ACHN (cell line): ENCODE measurements around the gene CD82.

Source experiments
- DNase-seq: peaks from one replicate; pipeline ENCODE4 v3.0.0-alpha.2; 2015
- in situ Hi-C: cut with HindIII; loops from 2 replicates; pipeline ENCODE4 v1.10.0; 2017; ENCODE audit warnings: low sequenced_read_pairs, low pct_ligation_motif_present, low pct_unique_long_range_greater_than_20kb

CD82 gene

DNA sequence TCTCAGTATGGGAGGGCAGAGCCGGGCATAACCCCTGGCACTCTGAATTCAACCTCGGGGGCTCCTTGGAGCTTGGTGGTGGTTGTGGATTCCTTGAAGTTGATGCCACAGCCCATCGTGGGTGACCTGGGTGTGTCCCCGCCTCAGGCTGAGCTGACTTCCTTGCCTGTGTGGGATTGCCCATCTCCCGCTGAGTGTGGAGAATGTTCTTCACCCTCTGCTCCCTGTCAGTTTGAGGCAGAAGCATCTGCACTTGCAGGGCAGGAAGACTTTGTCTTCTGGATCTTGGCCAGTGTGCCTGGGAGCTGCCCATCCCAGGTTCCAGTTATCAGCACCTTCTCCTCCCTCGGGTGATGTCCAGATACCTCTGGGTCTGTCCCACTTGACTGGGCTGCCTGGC, 25.3 kb downstream of the CD82 start:
- in situ Hi-C loops: no loop called here
- no peak for DNase-seq

GRCh38 chr11:44591557-44591956, 26.1 kb downstream of the CD82 start:
- no peak for DNase-seq
- in situ Hi-C loops: no loop called here

- DNase-seq: no peak
- in situ Hi-C loops: no loop called here
These were observed 26.9 kb downstream of the CD82 start for GRCh38 chr11:44592125-44592940.

GRCh38 chr11:44593251-44593650, 27.8 kb downstream of the CD82 start:
- no peak for DNase-seq
- in situ Hi-C loops: no loop called here

DNA sequence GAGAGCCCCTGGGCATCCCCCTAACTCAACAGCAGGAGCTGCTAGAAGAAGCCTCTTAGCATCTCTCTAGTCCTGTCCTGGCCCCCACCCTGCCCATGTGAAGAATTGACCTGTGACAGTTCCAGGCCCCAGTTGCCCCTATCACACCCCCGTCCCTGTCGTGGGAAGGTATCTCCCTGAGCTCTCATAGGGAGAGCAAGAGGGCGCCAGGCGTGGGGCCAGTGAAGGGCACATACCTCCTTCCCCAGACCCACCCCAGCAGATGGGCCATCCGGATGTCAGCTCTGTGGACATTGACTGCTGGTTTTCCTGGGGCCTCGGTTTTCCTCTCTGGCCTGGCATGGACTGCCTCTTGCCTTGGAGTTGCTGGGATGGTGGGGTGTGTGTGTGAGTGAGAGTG, 29.5 kb downstream of the CD82 start:
- DNase-seq: no peak
- in situ Hi-C loops: no loop called here

- no peak for DNase-seq
- in situ Hi-C loops: no loop called here
These were observed 30.5 kb downstream of the CD82 start for GRCh38 chr11:44595964-44596381.

GRCh38 chr11:44596525-44597276, 31.2 kb downstream of the CD82 start:
- in situ Hi-C loops: no loop called here
- DNase-seq: no peak

- in situ Hi-C loops: no loop called here
- DNase-seq: no peak
These were observed 32.0 kb downstream of the CD82 start for GRCh38 chr11:44597358-44598012.

- DNase-seq: no peak
These were observed 33.4 kb downstream of the CD82 start for GRCh38 chr11:44598831-44599230.

GRCh38 chr11:44600261-44600660, 34.8 kb downstream of the CD82 start:
- in situ Hi-C loops: no loop called here

More at GRCh38 chr11:44598831-44599230, 33.4 kb downstream of the CD82 start:
- in situ Hi-C loops: no loop called here

GRCh38 chr11:44600839-44601383, 35.4 kb downstream of the CD82 start:
- DNase-seq: no peak

More at GRCh38 chr11:44600261-44600660, 34.8 kb downstream of the CD82 start:
- DNase-seq: no peak

DNA sequence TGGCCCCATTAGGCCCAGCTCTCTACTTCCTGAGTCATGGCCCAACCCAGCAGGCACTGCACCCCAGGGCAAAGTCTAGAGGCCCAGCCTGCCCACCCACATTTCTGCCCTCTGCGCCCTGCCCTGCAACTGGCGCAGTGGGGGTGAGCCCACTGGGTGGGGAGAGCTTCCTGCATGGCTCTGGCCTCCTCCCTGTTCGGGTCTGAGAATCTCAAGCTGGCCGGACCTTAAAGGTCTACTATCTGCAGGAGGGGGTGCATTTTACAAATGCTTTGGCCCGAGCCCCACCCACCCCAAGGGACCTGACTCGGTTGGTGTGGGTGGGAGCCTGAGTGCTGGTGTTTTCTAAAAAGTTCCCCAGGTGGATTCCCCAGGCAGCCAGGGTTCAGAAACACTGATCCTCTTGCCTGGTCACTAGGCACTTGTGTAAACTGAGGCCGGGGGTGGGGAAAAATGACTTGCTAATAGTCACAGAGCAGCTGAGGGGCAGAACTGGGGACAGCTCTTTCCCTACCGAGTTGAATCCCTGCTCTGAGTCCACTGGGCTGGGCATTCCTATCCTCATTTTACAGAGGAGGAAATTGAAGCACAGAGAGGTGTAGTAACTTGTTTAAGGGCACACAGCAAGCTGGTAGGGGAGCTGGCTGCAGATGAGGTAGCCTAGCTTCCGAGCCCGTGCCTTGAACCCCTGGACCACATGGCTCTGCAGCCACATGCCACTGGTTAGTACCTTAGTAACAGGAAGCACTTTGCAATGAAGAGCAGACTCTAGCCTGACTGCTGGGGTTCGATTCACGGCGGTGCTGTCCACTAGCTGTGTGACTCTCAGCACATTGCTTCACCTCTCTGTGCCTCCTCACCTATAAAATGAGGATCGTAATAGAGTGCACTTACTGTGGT, 36.3 kb downstream of the CD82 start:
- DNase-seq: no peak
- in situ Hi-C loops: no loop called here

More at GRCh38 chr11:44600839-44601383, 35.4 kb downstream of the CD82 start:
- in situ Hi-C loops: no loop called here

GRCh38 chr11:44602891-44603310, 37.4 kb downstream of the CD82 start:
- no peak for DNase-seq
- in situ Hi-C loops: no loop called here

DNA sequence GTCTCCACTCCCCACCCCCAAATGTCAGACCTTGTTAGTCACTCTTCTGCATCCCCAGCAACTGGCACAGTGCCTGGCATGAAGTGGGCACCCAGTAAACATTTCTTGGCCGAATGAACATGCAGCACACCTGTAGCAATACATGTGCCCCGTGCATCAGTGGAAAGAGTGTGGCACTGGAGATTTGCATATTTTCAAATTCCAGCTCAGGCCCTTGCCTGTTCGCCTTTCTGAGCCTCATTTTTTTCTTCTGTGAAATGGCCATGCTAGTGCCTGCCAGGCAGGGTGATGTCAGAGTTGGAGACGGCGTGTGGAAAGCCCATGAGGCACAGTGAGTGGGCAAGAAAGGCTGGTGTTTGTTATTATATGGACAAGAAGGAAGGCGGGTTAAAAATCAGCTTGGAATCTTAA, 38.7 kb downstream of the CD82 start:
- in situ Hi-C loops: no loop called here
- DNase-seq: no peak

DNA sequence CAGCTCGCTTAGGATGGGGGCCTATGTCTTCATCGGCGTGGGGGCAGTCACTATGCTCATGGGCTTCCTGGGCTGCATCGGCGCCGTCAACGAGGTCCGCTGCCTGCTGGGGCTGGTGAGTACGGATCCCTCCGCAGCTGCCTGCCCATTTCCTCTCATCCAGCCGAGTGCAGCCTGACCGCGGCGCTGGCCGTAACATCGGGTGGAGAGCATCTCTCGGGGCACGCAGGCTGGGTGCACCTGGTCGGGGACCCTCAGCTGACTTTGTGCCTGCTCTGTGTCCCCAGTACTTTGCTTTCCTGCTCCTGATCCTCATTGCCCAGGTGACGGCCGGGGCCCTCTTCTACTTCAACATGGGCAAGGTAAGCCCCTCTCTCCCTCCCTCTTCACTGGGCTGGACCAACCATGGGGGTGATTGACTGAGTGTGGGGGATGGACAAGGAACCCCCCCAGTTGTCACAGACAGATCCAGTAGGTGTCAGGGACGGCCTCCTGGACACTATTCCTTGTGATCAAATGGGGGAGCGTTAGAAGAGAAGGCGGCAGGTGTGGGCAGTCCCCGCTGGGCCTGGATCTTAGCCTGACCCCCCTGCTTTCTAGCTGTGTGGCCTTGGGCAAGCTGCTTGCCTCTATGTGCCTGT, 39.7 kb downstream of the CD82 start:
- no peak for DNase-seq
- in situ Hi-C loops: no loop called here

GRCh38 chr11:44605965-44606364, 40.5 kb downstream of the CD82 start:
- in situ Hi-C loops: no loop called here
- DNase-seq: no peak

GRCh38 chr11:44606472-44606871, 41.0 kb downstream of the CD82 start:
- in situ Hi-C loops: no loop called here
- no peak for DNase-seq
